SU-DHL-6 (cell line): ENCODE measurements around the gene RLN2.

ENCODE experiments used
- CTCF ChIP-seq: fragments of 200-600 bp; sonication (generic); IDR thresholded peaks from one replicate; pipeline ENCODE4 v1.5.1; 2017; ENCODE audit warnings: antibody characterized with exemption, mild to moderate bottlenecking, low read length, moderate library complexity; ENCODE audit not compliant: insufficient read depth, poor library complexity, severe bottlenecking
- EZH2phosphoT487 ChIP-seq: fragments of 200-600 bp; sonication (generic), shearing (Covaris generic); conservative IDR thresholded peaks from 2 replicates; pipeline ENCODE4 v1.6.1; 2018; ENCODE audit warnings: mild to moderate bottlenecking, antibody characterized with exemption, low read length, moderate library complexity, mixed read lengths

- TF ChIP-seq CTCF: no peak
- no peak for TF ChIP-seq EZH2phosphoT487
These were observed 10.8 kb upstream of the RLN2 start for GRCh38 chr9:5315187-5315923.
